HepG2 (cell line): ENCODE data around the gene CASKIN1. TPM values are rescaled to one million over a fixed set of nuclear protein-coding genes. Genes with fewer than 3 reads are reported as not detected.
A peak's percentile ranks its signal among the peaks of the same experiment; 100 is the strongest.

ENCODE experiments used
- ARNT ChIP-seq: fragments of 450-650 bp; IDR thresholded peaks from 2 replicates; pipeline ENCODE4 v1.6.1; 2017
- ATRX ChIP-seq: sonication (generic); formaldehyde crosslinking; IDR thresholded peaks from 2 replicates; pipeline ENCODE4 v1.4.0; 2020; ENCODE audit warnings: missing genetic modification reagents, borderline replicate concordance
- BRCA1 ChIP-seq: sonication (generic); formaldehyde crosslinking; IDR thresholded peaks from 2 replicates; pipeline ENCODE4 v1.4.0; 2020; ENCODE audit warnings: missing genetic modification reagents
- KDM5B ChIP-seq: sonication (generic); formaldehyde crosslinking; IDR thresholded peaks from 2 replicates; pipeline ENCODE4 v1.4.0; 2020; ENCODE audit warnings: missing genetic modification reagents, mild to moderate bottlenecking, borderline replicate concordance
- MED8 ChIP-seq: sonication (generic); formaldehyde crosslinking; IDR thresholded peaks from 2 replicates; pipeline ENCODE4 v1.8.1; 2023; ENCODE audit warnings: mild to moderate bottlenecking, missing genetic modification reagents; ENCODE audit not compliant: insufficient replicate concordance
- MYC ChIP-seq: sonication (generic); formaldehyde crosslinking; IDR thresholded peaks from 2 replicates; pipeline ENCODE4 v1.9.0; 2021; ENCODE audit warnings: missing genetic modification reagents, borderline replicate concordance
- MZF1 ChIP-seq: sonication (generic); formaldehyde crosslinking; IDR thresholded peaks from 2 replicates; pipeline ENCODE4 v1.8.1; 2023; ENCODE audit warnings: mild to moderate bottlenecking, missing genetic modification reagents, borderline replicate concordance
- NCOA5 ChIP-seq: sonication (generic); formaldehyde crosslinking; IDR thresholded peaks from 2 replicates; pipeline ENCODE4 v1.4.0; 2020; ENCODE audit warnings: missing genetic modification reagents
- U2AF1 ChIP-seq: fragments of 200-400 bp; formaldehyde crosslinking; optimal IDR thresholded peaks from 2 replicates; pipeline ENCODE3; 2017; ENCODE audit warnings: mild to moderate bottlenecking, low read depth, low read length
- ZNF547 ChIP-seq: sonication (generic); formaldehyde crosslinking; IDR thresholded peaks from 2 replicates; pipeline ENCODE4 v1.5.1; 2020; ENCODE audit warnings: mild to moderate bottlenecking, missing genetic modification reagents
- ZNF782 ChIP-seq: sonication (generic); formaldehyde crosslinking; IDR thresholded peaks from 2 replicates; pipeline ENCODE4 v1.4.0; 2020; ENCODE audit warnings: missing genetic modification reagents, mild to moderate bottlenecking, borderline replicate concordance
- polyA plus RNA-seq, 8 experiments: library from polyadenylated mRNA; depleted of rRNA in 3 of 8; stranded (reverse) in 7 of 8; unstranded in 1 of 8; fragments of >200 nt; fragmentation: Illumina TruSeq in 4 of 8; extraction: Trizol in 4 of 8; gene quantifications; 2 replicates each; pipeline versions ENCODE4 v1.2.1 to v1.2.3, GENCODE V29; 2011 to 2016; ENCODE audit warnings: low read depth in 4 of 8, missing spikeins in 1 of 8, mixed read lengths in 1 of 8; ENCODE audit not compliant: insufficient read depth in 1 of 8
- total RNA-seq, 5 experiments: library from RNA; depleted of rRNA; stranded (reverse); fragments of >200 nt; fragmentation: Illumina TruSeq; extraction: Trizol; gene quantifications; 2 replicates each; pipeline ENCODE4 v1.2.3, GENCODE V29; 2016; ENCODE audit warnings: low read depth in 1 of 5
- TF ChIP-seq, protein P1 (sequence below): sonication (generic); formaldehyde crosslinking; IDR thresholded peaks from 2 replicates; pipeline ENCODE4 v1.8.0; 2022; ENCODE audit warnings: missing genetic modification reagents, mild to moderate bottlenecking, moderate library complexity, borderline replicate concordance
- TF ChIP-seq, protein P2 (sequence below): sonication (generic); formaldehyde crosslinking; IDR thresholded peaks from 2 replicates; pipeline ENCODE4 v1.4.0; 2020; ENCODE audit warnings: mild to moderate bottlenecking, missing genetic modification reagents
- TF ChIP-seq, protein P3 (sequence below): sonication (generic); IDR thresholded peaks from 2 replicates; pipeline ENCODE4 v1.6.1; 2016; ENCODE audit warnings: low read depth, borderline replicate concordance
- TF ChIP-seq, protein P4 (sequence below): sonication (generic); formaldehyde crosslinking; IDR thresholded peaks from 2 replicates; pipeline ENCODE4 v1.4.0; 2020; ENCODE audit warnings: missing genetic modification reagents
- TF ChIP-seq, protein P5 (sequence below): IDR thresholded peaks from 2 replicates; pipeline ENCODE4 v1.6.1; 2016

The CASKIN1 gene
- total and polyA plus RNA-seq, 2 of the 13 experiments (the other 11 are each of a cell fraction or from before 2014, with no cell fraction given) = 1.2 to 2.2 TPM

DNA sequence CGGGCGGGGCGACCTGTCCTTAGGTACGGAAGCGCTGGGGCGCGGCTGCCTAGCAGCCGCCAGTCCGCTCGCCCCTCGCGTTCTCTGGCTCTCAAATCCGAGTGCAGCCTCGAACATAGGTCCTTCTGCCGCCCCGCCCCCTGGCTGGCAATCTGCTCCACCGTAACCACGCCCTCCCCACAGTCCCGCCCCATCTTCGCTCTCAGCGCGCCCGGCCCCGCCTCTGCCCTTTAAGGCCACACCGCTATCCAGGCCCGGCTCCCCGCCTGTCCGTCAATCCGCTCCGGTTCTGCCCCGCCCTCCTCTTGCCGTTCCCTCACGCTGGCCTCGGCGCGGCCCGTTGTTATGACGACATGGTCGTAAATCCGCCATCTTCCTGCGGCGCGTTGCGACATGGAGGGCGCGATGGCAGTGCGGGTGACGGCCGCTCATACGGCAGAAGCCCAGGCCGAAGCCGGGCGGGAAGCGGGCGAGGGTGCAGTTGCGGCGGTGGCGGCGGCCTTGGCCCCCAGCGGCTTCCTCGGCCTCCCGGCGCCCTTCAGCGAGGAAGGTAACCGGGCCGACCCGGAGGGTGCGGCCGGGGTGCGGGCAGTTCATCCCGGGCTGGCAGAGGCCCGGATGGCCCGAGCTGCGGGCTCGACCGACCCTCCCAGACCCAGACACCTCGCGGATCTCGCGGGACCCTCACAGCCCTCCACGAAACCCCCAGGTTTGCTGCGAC lies 27.0 kb upstream of the CASKIN1 start, which contains the start of gene E4F1 (continued):
- TF ChIP-seq BRCA1 (CRISPR knock-in tag) = no peak
- TF ChIP-seq U2AF1 = no peak
- TF ChIP-seq, protein P1, sequence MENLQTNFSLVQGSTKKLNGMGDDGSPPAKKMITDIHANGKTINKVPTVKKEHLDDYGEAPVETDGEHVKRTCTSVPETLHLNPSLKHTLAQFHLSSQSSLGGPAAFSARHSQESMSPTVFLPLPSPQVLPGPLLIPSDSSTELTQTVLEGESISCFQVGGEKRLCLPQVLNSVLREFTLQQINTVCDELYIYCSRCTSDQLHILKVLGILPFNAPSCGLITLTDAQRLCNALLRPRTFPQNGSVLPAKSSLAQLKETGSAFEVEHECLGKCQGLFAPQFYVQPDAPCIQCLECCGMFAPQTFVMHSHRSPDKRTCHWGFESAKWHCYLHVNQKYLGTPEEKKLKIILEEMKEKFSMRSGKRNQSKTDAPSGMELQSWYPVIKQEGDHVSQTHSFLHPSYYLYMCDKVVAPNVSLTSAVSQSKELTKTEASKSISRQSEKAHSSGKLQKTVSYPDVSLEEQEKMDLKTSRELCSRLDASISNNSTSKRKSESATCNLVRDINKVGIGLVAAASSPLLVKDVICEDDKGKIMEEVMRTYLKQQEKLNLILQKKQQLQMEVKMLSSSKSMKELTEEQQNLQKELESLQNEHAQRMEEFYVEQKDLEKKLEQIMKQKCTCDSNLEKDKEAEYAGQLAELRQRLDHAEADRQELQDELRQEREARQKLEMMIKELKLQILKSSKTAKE (CRISPR knock-in tag) = peak; percentile 60; the same call in 1 of the 2 replicates
- TF ChIP-seq ATRX (CRISPR knock-in tag) = no peak
- TF ChIP-seq, protein P2, sequence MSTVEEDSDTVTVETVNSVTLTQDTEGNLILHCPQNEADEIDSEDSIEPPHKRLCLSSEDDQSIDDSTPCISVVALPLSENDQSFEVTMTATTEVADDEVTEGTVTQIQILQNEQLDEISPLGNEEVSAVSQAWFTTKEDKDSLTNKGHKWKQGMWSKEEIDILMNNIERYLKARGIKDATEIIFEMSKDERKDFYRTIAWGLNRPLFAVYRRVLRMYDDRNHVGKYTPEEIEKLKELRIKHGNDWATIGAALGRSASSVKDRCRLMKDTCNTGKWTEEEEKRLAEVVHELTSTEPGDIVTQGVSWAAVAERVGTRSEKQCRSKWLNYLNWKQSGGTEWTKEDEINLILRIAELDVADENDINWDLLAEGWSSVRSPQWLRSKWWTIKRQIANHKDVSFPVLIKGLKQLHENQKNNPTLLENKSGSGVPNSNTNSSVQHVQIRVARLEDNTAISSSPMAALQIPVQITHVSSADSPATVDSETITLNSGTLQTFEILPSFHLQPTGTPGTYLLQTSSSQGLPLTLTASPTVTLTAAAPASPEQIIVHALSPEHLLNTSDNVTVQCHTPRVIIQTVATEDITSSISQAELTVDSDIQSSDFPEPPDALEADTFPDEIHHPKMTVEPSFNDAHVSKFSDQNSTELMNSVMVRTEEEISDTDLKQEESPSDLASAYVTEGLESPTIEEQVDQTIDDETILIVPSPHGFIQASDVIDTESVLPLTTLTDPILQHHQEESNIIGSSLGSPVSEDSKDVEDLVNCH (CRISPR knock-in tag) = no peak
- 0 out of 2 replicates have a peak, but pooled peaks have one; percentile 13 for TF ChIP-seq MZF1 (CRISPR knock-in tag)
- TF ChIP-seq, protein P3, sequence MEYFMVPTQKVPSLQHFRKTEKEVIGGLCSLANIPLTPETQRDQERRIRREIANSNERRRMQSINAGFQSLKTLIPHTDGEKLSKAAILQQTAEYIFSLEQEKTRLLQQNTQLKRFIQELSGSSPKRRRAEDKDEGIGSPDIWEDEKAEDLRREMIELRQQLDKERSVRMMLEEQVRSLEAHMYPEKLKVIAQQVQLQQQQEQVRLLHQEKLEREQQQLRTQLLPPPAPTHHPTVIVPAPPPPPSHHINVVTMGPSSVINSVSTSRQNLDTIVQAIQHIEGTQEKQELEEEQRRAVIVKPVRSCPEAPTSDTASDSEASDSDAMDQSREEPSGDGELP = no peak; the same call in 1 of the 2 replicates
- TF ChIP-seq ZNF547 (CRISPR knock-in tag) = peak; percentile 84; the same call in 1 of the 2 replicates
- TF ChIP-seq, protein P4, sequence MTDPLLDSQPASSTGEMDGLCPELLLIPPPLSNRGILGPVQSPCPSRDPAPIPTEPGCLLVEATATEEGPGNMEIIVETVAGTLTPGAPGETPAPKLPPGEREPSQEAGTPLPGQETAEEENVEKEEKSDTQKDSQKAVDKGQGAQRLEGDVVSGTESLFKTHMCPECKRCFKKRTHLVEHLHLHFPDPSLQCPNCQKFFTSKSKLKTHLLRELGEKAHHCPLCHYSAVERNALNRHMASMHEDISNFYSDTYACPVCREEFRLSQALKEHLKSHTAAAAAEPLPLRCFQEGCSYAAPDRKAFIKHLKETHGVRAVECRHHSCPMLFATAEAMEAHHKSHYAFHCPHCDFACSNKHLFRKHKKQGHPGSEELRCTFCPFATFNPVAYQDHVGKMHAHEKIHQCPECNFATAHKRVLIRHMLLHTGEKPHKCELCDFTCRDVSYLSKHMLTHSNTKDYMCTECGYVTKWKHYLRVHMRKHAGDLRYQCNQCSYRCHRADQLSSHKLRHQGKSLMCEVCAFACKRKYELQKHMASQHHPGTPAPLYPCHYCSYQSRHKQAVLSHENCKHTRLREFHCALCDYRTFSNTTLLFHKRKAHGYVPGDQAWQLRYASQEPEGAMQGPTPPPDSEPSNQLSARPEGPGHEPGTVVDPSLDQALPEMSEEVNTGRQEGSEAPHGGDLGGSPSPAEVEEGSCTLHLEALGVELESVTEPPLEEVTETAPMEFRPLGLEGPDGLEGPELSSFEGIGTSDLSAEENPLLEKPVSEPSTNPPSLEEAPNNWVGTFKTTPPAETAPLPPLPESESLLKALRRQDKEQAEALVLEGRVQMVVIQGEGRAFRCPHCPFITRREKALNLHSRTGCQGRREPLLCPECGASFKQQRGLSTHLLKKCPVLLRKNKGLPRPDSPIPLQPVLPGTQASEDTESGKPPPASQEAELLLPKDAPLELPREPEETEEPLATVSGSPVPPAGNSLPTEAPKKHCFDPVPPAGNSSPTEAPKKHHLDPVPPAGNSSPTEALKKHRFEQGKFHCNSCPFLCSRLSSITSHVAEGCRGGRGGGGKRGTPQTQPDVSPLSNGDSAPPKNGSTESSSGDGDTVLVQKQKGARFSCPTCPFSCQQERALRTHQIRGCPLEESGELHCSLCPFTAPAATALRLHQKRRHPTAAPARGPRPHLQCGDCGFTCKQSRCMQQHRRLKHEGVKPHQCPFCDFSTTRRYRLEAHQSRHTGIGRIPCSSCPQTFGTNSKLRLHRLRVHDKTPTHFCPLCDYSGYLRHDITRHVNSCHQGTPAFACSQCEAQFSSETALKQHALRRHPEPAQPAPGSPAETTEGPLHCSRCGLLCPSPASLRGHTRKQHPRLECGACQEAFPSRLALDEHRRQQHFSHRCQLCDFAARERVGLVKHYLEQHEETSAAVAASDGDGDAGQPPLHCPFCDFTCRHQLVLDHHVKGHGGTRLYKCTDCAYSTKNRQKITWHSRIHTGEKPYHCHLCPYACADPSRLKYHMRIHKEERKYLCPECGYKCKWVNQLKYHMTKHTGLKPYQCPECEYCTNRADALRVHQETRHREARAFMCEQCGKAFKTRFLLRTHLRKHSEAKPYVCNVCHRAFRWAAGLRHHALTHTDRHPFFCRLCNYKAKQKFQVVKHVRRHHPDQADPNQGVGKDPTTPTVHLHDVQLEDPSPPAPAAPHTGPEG (CRISPR knock-in tag) = no peak
- TF ChIP-seq ZNF782 = no peak; the same call in 1 of the 2 replicates
- TF ChIP-seq NCOA5 (CRISPR knock-in tag) = no peak
- peak; percentile 80 for TF ChIP-seq MED8 (CRISPR knock-in tag)
- TF ChIP-seq, protein P5, sequence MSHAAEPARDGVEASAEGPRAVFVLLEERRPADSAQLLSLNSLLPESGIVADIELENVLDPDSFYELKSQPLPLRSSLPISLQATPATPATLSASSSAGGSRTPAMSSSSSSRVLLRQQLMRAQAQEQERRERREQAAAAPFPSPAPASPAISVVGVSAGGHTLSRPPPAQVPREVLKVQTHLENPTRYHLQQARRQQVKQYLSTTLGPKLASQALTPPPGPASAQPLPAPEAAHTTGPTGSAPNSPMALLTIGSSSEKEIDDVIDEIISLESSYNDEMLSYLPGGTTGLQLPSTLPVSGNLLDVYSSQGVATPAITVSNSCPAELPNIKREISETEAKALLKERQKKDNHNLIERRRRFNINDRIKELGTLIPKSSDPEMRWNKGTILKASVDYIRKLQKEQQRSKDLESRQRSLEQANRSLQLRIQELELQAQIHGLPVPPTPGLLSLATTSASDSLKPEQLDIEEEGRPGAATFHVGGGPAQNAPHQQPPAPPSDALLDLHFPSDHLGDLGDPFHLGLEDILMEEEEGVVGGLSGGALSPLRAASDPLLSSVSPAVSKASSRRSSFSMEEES (CRISPR knock-in tag) = no peak
- TF ChIP-seq MYC (CRISPR knock-in tag) = peak; percentile 94
- TF ChIP-seq KDM5B = peak; percentile 91; the same call in 1 of the 2 replicates
- TF ChIP-seq ARNT = no peak
